K562 (cell line): Measurements from ENCODE around the gene FBXW7. TPM values are rescaled to one million over a fixed set of nuclear protein-coding genes. Genes with fewer than 3 reads are reported as not detected.

Experiments used
- ATAC-seq: fragments of 200-7000 bp; cut with Tn5 transposase; 3 replicates; pipeline ENCODE4 v1.9.1; 2020; ENCODE audit warnings: moderate library complexity
- BruUV-seq: library from RNA; stranded (reverse); fragments of 400-500 nt; replicated peaks from 2 replicates; lab custom pipeline; 2021; lab: Mats Ljungman, UMichigan
- CTCF ChIA-PET: fragments of 300-600 bp; formaldehyde crosslinking; extraction: SDS; loops from one replicate; lab custom pipeline; 2021; ENCODE audit warnings: low intra/inter-chr PET ratio; lab: Yijun Ruan, JAX
- POLR2A ChIA-PET: fragments of 300-600, 350-650 bp; sonication (Branson Sonifier 250); formaldehyde crosslinking; extraction: SDS; loops from one replicate; lab custom pipeline; 2021; ENCODE audit warnings: antibody characterized with exemption, inconsistent platforms; lab: Yijun Ruan, JAX
- DNase-seq, 4 experiments: peaks; one replicate each; pipeline versions ENCODE4 v3.0.0 to v3.0.0-alpha.2; 2011 to 2018; ENCODE audit warnings: low spot score in 3 of 4, mixed read lengths in 3 of 4; ENCODE audit errors: extremely low read depth in 1 of 4
- FAIRE-seq: peaks from 2 replicates; lab custom pipeline; 2011; peaks lifted over from hg19 to GRCh38; lab: Jason Lieb, UNC
- H2AFZ ChIP-seq: 2 replicates; pipeline ENCODE4 v1.6.0; 2011; ENCODE audit warnings: low read depth, low read length, control low read depth, inconsistent platforms
- H3K27ac ChIP-seq: fragments of 200-600 bp; 3 replicates; pipeline ENCODE4 v1.8.0; 2011; ENCODE audit warnings: low read depth, mild to moderate bottlenecking, control low read depth, inconsistent platforms, low read length, moderate library complexity, mixed read lengths; ENCODE audit errors: extremely low read depth
- H3K27me3 ChIP-seq, 2 experiments: fragments of 300-600 bp in 1 of 2; 2 replicates in 1 of 2; 3 replicates in 1 of 2; pipeline versions ENCODE4 v1.6.0 to v1.8.0; 2011; ENCODE audit warnings: inconsistent platforms in 2 of 2, low read length in 2 of 2, mild to moderate bottlenecking in 1 of 2, mixed read lengths in 1 of 2, moderate library complexity in 1 of 2; ENCODE audit not compliant: control insufficient read depth in 2 of 2, insufficient read depth in 2 of 2
- H3K36me3 ChIP-seq: fragments of 300-600 bp; 3 replicates; pipeline ENCODE4 v1.8.0; 2011; ENCODE audit warnings: mild to moderate bottlenecking, low read length, inconsistent platforms; ENCODE audit not compliant: control insufficient read depth, insufficient read depth
- H3K4me1 ChIP-seq, 2 experiments: fragments of 200-600 bp in 1 of 2; replicated peaks in 1 of 2; 2 replicates in 1 of 2; 3 replicates in 1 of 2; pipeline versions ENCODE4 v1.5.1 to v1.8.0; 2011; ENCODE audit warnings: inconsistent platforms in 2 of 2, low read length in 2 of 2, mild to moderate bottlenecking in 1 of 2, mixed read lengths in 1 of 2, moderate library complexity in 1 of 2; ENCODE audit not compliant: control insufficient read depth in 2 of 2, insufficient read depth in 2 of 2
- H3K4me2 ChIP-seq: 2 replicates; pipeline ENCODE4 v1.6.1; 2011; ENCODE audit warnings: low read length, control low read depth, inconsistent platforms, mixed read lengths; ENCODE audit not compliant: insufficient read depth
- H3K4me3 ChIP-seq: fragments of 200-600 bp; sonication (generic), shearing (Covaris generic); 2 replicates; pipeline ENCODE4 v1.5.1; 2016; ENCODE audit warnings: control low read depth, inconsistent platforms
- H3K79me2 ChIP-seq: fragments of 200-600 bp; 3 replicates; pipeline ENCODE4 v1.8.0; 2011; ENCODE audit warnings: low read length, inconsistent platforms; ENCODE audit not compliant: control insufficient read depth, insufficient read depth
- H3K9ac ChIP-seq, 2 experiments: 2 replicates each; pipeline versions ENCODE4 v1.6.0 to v1.6.1; 2011; ENCODE audit warnings: low read depth in 2 of 2, low read length in 2 of 2, control low read depth in 1 of 2, inconsistent platforms in 1 of 2, mild to moderate bottlenecking in 1 of 2, mixed read lengths in 1 of 2; ENCODE audit not compliant: insufficient read depth in 1 of 2
- H3K9me1 ChIP-seq: one replicate; pipeline ENCODE4 v1.6.0; 2011; ENCODE audit warnings: inconsistent platforms, mild to moderate bottlenecking, low read length, moderate library complexity; ENCODE audit not compliant: control insufficient read depth, insufficient read depth
- H3K9me3 ChIP-seq: replicated peaks from 2 replicates; pipeline ENCODE4 v1.5.1; 2011; ENCODE audit warnings: low read depth, low read length, inconsistent platforms; ENCODE audit not compliant: control insufficient read depth, insufficient read depth
- H4K20me1 ChIP-seq: replicated peaks from 2 replicates; pipeline ENCODE4 v1.6.1; 2011; ENCODE audit warnings: low read length, inconsistent platforms, mixed read lengths; ENCODE audit not compliant: control insufficient read depth, insufficient read depth
- CBX3 ChIP-seq, 2 experiments: IDR thresholded peaks; 1 replicate in 1 of 2; 2 replicates in 1 of 2; pipeline ENCODE4 v1.6.1; 2012; ENCODE audit warnings: inconsistent platforms in 2 of 2, low read length in 2 of 2, borderline replicate concordance in 1 of 2, control low read depth in 1 of 2
- CBX8 ChIP-seq: fragments of 200-600 bp; sonication (generic); IDR thresholded peaks from 2 replicates; pipeline ENCODE4 v1.6.1; 2012; ENCODE audit warnings: borderline replicate concordance, mixed run types, low read depth, mild to moderate bottlenecking, moderate library complexity, mixed read lengths, low read length, control low read depth, inconsistent platforms; ENCODE audit not compliant: poor library complexity, severe bottlenecking; ENCODE audit errors: extremely low read depth
- DACH1 ChIP-seq: fragments of 450-650 bp; IDR thresholded peaks from 2 replicates; pipeline ENCODE4 v1.6.1; 2018; ENCODE audit not compliant: partially characterized antibody
- HNRNPUL1 ChIP-seq: fragments of 200-400 bp; formaldehyde crosslinking; IDR thresholded peaks from 2 replicates; pipeline ENCODE4 v1.6.1; 2017; ENCODE audit warnings: low read length
- ILK ChIP-seq: fragments of 450-650 bp; IDR thresholded peaks from 2 replicates; pipeline ENCODE4 v1.6.1; 2016; ENCODE audit warnings: missing genetic modification characterization, low read depth, mild to moderate bottlenecking, missing compliant biosample characterization, moderate library complexity, borderline replicate concordance
- NEUROD1 ChIP-seq: fragments of 150-350 bp; IDR thresholded peaks from 2 replicates; pipeline ENCODE4 v1.6.1; 2014; ENCODE audit warnings: borderline replicate concordance, low read length, low read depth; ENCODE audit not compliant: partially characterized antibody
- SMARCE1 ChIP-seq: fragments of 450-650 bp; IDR thresholded peaks from 2 replicates; pipeline ENCODE4 v1.7.1; 2016; ENCODE audit warnings: mild to moderate bottlenecking
- STAT5B ChIP-seq: fragments of 250-450 bp; sonication (Bioruptor Pico); IDR thresholded peaks from 2 replicates; pipeline ENCODE4 v1.8.0; 2021; ENCODE audit warnings: mild to moderate bottlenecking, inconsistent platforms
- TAF7 ChIP-seq: fragments of 450-650 bp; IDR thresholded peaks from 2 replicates; pipeline ENCODE4 v1.6.1; 2016; ENCODE audit warnings: missing genetic modification characterization, missing compliant biosample characterization
- TEAD2 ChIP-seq: fragments of 450-650 bp; IDR thresholded peaks from 2 replicates; pipeline ENCODE4 v1.6.1; 2016; ENCODE audit warnings: missing genetic modification characterization, control low read depth, missing compliant biosample characterization
- WGBS: fragments of 100-300 bp; shearing (Covaris generic); methylation state at CpG from one replicate; pipeline ENCODE4 v1.1.6; 2016; ENCODE audit warnings: low coverage, mixed read lengths; ENCODE audit not compliant: insufficient coverage; ENCODE audit errors: missing lambda C conversion rate; 5-methylcytosine and 5-hydroxymethylcytosine counted together
- in situ Hi-C: fragments of 300-500 bp; cut with MboI; formaldehyde crosslinking; loops from 4 replicates; pipeline ENCODE4 v1.15.0; 2018; ENCODE audit warnings: inconsistent platforms, mixed read lengths
- intact Hi-C: fragments of 100-400 bp; cut with micrococcal nuclease; formaldehyde crosslinking; loops from 2 replicates; pipeline ENCODE4 v1.14.2; 2022
- polyA plus RNA-seq, 8 experiments: library from polyadenylated mRNA; depleted of rRNA in 4 of 8; stranded (reverse) in 5 of 8; unstranded in 3 of 8; fragments of >200 nt; fragmentation: Nextera tagmentation in 2 of 8; fragmentation: Illumina TruSeq in 1 of 8; extraction: Ambion mirVana in 2 of 8; extraction: Trizol in 1 of 8; gene quantifications; 2 replicates each; pipeline versions ENCODE4 v1.2.1 to v1.2.3, GENCODE V29; 2011 to 2014; ENCODE audit warnings: inconsistent platforms in 1 of 8, missing spikeins in 1 of 8
- total RNA-seq, 7 experiments: library from RNA; depleted of rRNA in 6 of 7; stranded (reverse); fragments of >200 nt in 6 of 7; fragmentation: Illumina TruSeq in 2 of 7; extraction: Trizol in 2 of 7; gene quantifications; 2 replicates each; pipeline versions ENCODE4 v1.2.1 to v1.2.3, GENCODE V29; 2011 to 2021; ENCODE audit warnings: low replicate concordance in 1 of 7
- TF ChIP-seq, protein P1 (sequence below): sonication (generic); formaldehyde crosslinking; IDR thresholded peaks from 2 replicates; pipeline ENCODE4 v1.8.0; 2022; ENCODE audit warnings: mild to moderate bottlenecking, missing genetic modification reagents
- TF ChIP-seq, protein P2 (sequence below): sonication (generic); formaldehyde crosslinking; IDR thresholded peaks from 2 replicates; pipeline ENCODE4 v1.8.0; 2023; ENCODE audit warnings: mild to moderate bottlenecking, missing genetic modification reagents

Gene FBXW7
- total and polyA plus RNA-seq, 9 of the 15 experiments (the other 6 are each of a cell fraction or from before 2014, with no cell fraction given), result 6.8 to 44.2 (median 16.4) TPM

DNA sequence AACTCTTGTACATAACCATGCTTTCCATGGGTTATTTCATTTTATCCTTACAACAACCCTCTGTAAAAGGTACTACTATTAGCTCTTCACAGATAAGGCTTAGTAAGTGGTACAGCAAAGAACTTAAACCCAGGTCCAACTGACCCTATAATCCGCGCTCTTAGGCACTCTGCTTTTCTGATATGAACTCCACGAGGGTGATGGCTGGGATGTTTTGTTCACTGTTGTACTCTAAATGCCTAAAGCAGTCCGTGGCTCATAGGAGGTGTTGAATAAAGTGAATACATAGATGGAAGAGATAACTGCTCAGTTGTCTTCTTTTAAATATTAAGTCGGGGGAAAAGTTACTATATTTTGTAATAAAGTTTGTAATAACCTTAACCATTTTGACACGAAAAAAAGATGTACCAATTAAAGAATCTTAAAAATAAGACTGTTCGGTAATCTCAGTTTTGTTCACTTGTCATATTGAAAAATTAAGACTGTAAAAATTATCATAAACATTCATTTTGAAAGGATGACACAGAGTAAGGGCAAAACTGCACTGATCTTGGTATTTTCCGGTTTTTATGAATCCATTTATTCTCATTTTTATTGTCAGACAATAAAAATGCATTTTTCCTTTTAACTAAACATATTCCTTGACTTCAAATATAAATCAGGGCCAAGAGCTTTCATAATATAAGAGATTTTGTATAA is 166.5 kb downstream of the FBXW7 start:
- H3K9ac ChIP-seq, result no peak overlapping the region
- in situ Hi-C loops, result no loop called here
- no TSS peak for BruUV-seq
- no peaks in the 10 kb centered on the region for H3K79me2 ChIP-seq
- ATAC-seq (no peak), FAIRE-seq (no peak), DNase-seq (no peak)
- H3K27ac ChIP-seq, result no peak overlapping the region
- no peaks in the 10 kb centered on the region for H4K20me1 ChIP-seq
- no peak overlapping the region for H3K4me2 ChIP-seq
- no peak overlapping the region for H2AFZ ChIP-seq
- WGBS, result 54% methylated on average over 8 of the region's 8 CpGs
- CTCF ChIA-PET, result no interaction called here
- no peaks in the 10 kb centered on the region for H3K27me3 ChIP-seq
- intact Hi-C loops, result no loop called here
- H3K36me3 ChIP-seq, result no peaks in the 10 kb centered on the region
- no peaks in the 10 kb centered on the region for H3K4me1 ChIP-seq
- no peaks in the 10 kb centered on the region for H3K9me3 ChIP-seq
- no peak overlapping the region for H3K4me3 ChIP-seq
- no peaks in the 10 kb centered on the region for H3K9me1 ChIP-seq
- POLR2A ChIA-PET, result no interaction called here
- TF ChIP-seq STAT5B (CRISPR knock-in tag), result no peak
- TF ChIP-seq TAF7 (tag), result no peak
- TF ChIP-seq DACH1, result no peak
- no peak for TF ChIP-seq ILK
- no peak for TF ChIP-seq TEAD2 (tag)
- TF ChIP-seq NEUROD1, result no peak
- no peak for TF ChIP-seq CBX3 (IDR thresholded peaks at IDR 0.05; ENCODE audit: borderline replicate concordance in 1 of 2, low read length in 2 of 2)
- TF ChIP-seq SMARCE1, result no peak
- no peak for TF ChIP-seq CBX8
- TF ChIP-seq, protein P1, sequence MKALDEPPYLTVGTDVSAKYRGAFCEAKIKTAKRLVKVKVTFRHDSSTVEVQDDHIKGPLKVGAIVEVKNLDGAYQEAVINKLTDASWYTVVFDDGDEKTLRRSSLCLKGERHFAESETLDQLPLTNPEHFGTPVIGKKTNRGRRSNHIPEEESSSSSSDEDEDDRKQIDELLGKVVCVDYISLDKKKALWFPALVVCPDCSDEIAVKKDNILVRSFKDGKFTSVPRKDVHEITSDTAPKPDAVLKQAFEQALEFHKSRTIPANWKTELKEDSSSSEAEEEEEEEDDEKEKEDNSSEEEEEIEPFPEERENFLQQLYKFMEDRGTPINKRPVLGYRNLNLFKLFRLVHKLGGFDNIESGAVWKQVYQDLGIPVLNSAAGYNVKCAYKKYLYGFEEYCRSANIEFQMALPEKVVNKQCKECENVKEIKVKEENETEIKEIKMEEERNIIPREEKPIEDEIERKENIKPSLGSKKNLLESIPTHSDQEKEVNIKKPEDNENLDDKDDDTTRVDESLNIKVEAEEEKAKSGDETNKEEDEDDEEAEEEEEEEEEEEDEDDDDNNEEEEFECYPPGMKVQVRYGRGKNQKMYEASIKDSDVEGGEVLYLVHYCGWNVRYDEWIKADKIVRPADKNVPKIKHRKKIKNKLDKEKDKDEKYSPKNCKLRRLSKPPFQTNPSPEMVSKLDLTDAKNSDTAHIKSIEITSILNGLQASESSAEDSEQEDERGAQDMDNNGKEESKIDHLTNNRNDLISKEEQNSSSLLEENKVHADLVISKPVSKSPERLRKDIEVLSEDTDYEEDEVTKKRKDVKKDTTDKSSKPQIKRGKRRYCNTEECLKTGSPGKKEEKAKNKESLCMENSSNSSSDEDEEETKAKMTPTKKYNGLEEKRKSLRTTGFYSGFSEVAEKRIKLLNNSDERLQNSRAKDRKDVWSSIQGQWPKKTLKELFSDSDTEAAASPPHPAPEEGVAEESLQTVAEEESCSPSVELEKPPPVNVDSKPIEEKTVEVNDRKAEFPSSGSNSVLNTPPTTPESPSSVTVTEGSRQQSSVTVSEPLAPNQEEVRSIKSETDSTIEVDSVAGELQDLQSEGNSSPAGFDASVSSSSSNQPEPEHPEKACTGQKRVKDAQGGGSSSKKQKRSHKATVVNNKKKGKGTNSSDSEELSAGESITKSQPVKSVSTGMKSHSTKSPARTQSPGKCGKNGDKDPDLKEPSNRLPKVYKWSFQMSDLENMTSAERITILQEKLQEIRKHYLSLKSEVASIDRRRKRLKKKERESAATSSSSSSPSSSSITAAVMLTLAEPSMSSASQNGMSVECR, result no peak
- TF ChIP-seq, protein P2, sequence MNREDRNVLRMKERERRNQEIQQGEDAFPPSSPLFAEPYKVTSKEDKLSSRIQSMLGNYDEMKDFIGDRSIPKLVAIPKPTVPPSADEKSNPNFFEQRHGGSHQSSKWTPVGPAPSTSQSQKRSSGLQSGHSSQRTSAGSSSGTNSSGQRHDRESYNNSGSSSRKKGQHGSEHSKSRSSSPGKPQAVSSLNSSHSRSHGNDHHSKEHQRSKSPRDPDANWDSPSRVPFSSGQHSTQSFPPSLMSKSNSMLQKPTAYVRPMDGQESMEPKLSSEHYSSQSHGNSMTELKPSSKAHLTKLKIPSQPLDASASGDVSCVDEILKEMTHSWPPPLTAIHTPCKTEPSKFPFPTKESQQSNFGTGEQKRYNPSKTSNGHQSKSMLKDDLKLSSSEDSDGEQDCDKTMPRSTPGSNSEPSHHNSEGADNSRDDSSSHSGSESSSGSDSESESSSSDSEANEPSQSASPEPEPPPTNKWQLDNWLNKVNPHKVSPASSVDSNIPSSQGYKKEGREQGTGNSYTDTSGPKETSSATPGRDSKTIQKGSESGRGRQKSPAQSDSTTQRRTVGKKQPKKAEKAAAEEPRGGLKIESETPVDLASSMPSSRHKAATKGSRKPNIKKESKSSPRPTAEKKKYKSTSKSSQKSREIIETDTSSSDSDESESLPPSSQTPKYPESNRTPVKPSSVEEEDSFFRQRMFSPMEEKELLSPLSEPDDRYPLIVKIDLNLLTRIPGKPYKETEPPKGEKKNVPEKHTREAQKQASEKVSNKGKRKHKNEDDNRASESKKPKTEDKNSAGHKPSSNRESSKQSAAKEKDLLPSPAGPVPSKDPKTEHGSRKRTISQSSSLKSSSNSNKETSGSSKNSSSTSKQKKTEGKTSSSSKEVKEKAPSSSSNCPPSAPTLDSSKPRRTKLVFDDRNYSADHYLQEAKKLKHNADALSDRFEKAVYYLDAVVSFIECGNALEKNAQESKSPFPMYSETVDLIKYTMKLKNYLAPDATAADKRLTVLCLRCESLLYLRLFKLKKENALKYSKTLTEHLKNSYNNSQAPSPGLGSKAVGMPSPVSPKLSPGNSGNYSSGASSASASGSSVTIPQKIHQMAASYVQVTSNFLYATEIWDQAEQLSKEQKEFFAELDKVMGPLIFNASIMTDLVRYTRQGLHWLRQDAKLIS, result no peak
- TF ChIP-seq HNRNPUL1, result no peak
